AG10803 (cell line): ENCODE results near the gene CUBN.

ENCODE experiments used
- DNase-seq: peaks from one replicate; pipeline ENCODE4 v3.0.0; 2010; ENCODE audit warnings: low read depth
- H3K4me3 ChIP-seq: 2 replicates; pipeline ENCODE4 v1.5.1; 2011; ENCODE audit warnings: mild to moderate bottlenecking, low read length, control low read depth
- TF ChIP-seq, protein P1 (sequence below): conservative IDR thresholded peaks from 2 replicates; pipeline ENCODE4 v1.5.1; 2011; ENCODE audit warnings: mild to moderate bottlenecking, low read length, control low read depth, inconsistent platforms

Gene CUBN

DNA sequence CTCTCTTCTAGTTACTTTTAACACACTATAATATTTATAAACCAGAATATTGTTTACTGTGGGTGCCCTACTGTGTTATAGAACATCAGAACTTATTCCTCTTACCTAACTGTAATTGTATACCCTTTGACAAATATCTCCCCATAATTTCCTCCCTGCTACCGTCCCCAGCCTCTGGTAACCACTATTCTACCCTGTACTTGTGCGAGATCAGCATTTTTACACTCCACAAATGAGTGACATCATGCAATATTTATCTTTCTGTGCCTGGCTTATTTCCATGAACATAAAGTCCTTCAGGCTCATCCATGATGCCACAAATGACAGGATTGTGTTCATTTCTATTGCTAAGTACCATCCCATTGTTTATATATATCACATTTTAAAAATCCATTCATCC lies 172.6 kb downstream of the CUBN start:
- TF ChIP-seq, protein P1, sequence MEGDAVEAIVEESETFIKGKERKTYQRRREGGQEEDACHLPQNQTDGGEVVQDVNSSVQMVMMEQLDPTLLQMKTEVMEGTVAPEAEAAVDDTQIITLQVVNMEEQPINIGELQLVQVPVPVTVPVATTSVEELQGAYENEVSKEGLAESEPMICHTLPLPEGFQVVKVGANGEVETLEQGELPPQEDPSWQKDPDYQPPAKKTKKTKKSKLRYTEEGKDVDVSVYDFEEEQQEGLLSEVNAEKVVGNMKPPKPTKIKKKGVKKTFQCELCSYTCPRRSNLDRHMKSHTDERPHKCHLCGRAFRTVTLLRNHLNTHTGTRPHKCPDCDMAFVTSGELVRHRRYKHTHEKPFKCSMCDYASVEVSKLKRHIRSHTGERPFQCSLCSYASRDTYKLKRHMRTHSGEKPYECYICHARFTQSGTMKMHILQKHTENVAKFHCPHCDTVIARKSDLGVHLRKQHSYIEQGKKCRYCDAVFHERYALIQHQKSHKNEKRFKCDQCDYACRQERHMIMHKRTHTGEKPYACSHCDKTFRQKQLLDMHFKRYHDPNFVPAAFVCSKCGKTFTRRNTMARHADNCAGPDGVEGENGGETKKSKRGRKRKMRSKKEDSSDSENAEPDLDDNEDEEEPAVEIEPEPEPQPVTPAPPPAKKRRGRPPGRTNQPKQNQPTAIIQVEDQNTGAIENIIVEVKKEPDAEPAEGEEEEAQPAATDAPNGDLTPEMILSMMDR = no peak
- DNase-seq = no peak
- H3K4me3 ChIP-seq = no peak overlapping the region

GRCh38 chr10:16954280-16955030 lies 175.2 kb downstream of the CUBN start:
- no peak for DNase-seq
- TF ChIP-seq, protein P1 = no peak
- H3K4me3 ChIP-seq = no peak overlapping the region

DNA sequence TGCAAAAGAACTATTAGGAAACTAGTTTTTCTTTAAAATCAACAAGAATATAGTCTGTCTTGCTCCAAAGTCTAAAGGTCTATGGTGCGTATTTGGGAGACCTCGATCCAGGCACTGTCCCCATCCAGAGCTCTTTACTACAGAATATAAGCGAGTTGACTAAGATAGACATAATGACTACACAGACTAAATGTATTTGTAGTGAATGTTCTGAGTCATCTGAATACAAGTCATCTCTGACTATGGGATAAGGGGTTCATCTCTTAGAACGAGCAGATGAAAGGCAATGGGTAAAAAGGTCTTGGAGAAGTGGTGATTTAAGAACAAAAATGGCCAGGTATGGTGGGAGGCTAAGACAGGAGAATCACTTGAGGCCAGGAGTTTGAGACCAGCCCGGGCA lies 176.3 kb downstream of the CUBN start:
- H3K4me3 ChIP-seq = no peak overlapping the region
- no peak for DNase-seq
- TF ChIP-seq, protein P1 = no peak

DNA sequence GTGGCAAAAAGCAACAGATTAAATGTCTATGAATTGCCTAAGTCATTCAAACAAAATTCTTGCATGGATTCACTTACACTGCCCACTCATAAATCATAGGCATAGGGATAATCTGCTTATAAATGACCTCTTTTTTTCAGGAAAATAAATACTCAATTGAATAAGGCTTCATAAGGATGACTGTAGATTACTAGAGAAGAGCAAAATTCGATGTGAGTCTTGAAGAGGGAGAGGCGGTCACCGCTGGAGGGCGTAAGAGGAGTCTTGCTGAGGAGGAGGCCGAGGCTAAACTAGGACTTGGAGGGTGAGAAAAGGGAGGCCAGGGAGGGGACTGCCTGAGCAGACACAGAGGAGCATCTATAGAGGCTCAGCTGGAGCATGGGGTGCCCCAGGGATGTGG lies 177.0 kb downstream of the CUBN start:
- no peak for DNase-seq
- H3K4me3 ChIP-seq = no peak overlapping the region
- TF ChIP-seq, protein P1 = peak; percentile 7; the same call in 1 of the 2 replicates

- H3K4me3 ChIP-seq = no peak overlapping the region
- DNase-seq = no peak
- TF ChIP-seq, protein P1 = no peak
Measured at GRCh38 chr10:16952080-16952479, 177.5 kb downstream of the CUBN start.

DNA sequence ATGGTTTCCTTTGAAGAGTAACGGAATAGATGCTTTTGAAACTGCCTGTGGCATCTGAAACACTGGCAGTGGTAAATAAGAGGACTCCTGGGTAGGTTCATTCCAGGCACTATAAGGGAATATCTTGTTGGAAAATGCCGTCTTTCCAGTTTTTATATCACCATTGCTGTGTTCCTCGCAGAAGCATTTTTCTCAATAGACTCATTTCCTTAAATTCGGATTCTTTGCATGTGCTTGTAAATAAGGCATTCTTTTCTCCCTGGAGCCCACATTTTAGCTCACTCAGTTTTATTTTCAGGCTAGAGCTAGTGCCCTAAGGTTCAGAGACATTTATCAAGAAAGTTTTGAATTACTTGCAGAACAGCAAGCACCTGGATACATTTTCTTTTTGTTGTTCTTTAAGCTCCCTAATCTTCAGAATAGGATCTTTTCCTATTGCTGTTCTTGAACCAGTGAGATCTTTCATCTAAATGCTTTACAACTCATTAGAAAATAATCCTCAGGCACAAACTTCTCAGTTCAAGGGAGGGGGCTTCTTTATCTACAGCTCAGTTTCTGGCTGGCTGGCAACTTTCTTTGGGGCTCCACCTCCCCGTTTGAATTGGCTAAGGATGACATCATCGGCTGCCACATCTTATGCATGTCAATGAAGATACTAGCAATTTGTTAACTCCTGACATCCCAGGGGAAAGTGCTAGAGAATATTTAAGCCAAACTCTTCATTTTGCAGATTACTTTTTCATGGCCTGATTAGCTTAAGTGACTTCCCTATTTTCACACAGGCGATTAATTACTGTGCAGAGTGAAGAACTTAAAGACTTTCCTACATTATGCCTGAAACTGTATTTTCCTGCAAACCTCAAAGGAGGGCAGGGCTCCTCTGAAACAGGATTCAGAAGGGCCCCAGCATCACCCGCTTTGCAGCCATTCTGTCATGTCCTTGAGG lies 178.7 kb downstream of the CUBN start:
- no peak overlapping the region for H3K4me3 ChIP-seq
- peak; percentile 63 for DNase-seq

More for the DNA sequence above, 178.7 kb downstream of the CUBN start:
- TF ChIP-seq, protein P1 = no peak
